Measurements from ENCODE around the gene DOCK9. TPM values are rescaled to one million over a fixed set of nuclear protein-coding genes. Genes with fewer than 3 reads are reported as not detected.

DOCK9 gene
- total RNA-seq, 1 donor from 2014 or later, result 88.4 TPM

DNA sequence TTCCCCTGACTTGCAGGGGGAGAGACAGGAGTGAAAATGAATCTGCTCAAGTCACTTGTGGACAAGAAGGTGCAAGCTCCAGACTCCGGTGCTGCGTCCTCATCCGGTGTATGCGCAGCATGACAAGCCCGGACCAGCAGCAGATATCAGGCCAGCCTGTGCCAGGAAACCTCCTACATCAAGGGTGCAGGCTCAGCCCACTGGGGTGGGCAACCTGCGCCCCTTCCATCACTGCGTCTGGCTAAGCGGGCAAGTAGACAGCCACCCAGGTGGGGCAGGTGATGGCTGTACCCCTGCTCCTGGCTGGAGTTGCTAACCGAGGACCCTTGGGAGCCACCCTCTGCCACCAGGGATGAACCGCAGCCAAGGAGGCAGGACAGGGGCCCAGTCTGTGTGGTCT, 192.5 kb downstream of the DOCK9 start:
- H3K4me3 ChIP-seq, result no peak overlapping the region
- no peaks in the 10 kb centered on the region for H3K4me1 ChIP-seq
- TF ChIP-seq POLR2A (IDR thresholded peaks at IDR 0.05), result no peak
- no peak for TF ChIP-seq POLR2AphosphoS5 (IDR thresholded peaks at IDR 0.05; ENCODE audit: insufficient read depth in 1 of 2, low read depth in 1 of 2)
- no peak overlapping the region for H3K27ac ChIP-seq
- H3K36me3 ChIP-seq, result no peaks in the 10 kb centered on the region
- no peaks in the 10 kb centered on the region for H3K9me3 ChIP-seq
- no peaks in the 10 kb centered on the region for H3K27me3 ChIP-seq
- DNase-seq (ENCODE audit: extremely low spot score in 2 of 2), result no peak
- intact Hi-C loops (cut with DNase I), result no loop called here

DNA sequence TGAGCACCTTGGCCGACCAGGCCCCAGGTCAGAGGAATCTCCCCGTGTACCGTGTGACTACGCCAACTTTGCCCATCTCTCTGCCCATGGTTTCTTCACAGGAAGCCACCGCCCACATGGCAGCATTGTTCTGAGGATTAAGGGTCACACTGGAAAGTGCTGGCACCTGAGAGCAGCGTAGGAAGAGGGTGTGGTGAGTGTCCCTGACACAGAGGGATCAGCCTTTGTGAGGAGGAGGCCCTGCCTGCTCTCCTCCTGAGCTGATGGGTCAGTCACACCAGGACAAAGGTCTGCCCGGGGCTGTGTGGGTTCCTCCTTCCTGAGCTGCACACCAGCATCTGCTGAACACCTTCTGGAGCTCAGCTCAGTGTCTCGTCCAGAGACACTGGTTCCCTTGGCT, 193.2 kb downstream of the DOCK9 start:
- no peaks in the 10 kb centered on the region for H3K27me3 ChIP-seq
- no peak overlapping the region for H3K4me3 ChIP-seq
- intact Hi-C loops (cut with DNase I), result no loop called here
- DNase-seq (ENCODE audit: extremely low spot score in 2 of 2), result no peak
- TF ChIP-seq POLR2AphosphoS5 (IDR thresholded peaks at IDR 0.05; ENCODE audit: insufficient read depth in 1 of 2, low read depth in 1 of 2) (no peak), POLR2A (IDR thresholded peaks at IDR 0.05) (no peak)
- TF ChIP-seq, protein P1, sequence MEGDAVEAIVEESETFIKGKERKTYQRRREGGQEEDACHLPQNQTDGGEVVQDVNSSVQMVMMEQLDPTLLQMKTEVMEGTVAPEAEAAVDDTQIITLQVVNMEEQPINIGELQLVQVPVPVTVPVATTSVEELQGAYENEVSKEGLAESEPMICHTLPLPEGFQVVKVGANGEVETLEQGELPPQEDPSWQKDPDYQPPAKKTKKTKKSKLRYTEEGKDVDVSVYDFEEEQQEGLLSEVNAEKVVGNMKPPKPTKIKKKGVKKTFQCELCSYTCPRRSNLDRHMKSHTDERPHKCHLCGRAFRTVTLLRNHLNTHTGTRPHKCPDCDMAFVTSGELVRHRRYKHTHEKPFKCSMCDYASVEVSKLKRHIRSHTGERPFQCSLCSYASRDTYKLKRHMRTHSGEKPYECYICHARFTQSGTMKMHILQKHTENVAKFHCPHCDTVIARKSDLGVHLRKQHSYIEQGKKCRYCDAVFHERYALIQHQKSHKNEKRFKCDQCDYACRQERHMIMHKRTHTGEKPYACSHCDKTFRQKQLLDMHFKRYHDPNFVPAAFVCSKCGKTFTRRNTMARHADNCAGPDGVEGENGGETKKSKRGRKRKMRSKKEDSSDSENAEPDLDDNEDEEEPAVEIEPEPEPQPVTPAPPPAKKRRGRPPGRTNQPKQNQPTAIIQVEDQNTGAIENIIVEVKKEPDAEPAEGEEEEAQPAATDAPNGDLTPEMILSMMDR (IDR thresholded peaks at IDR 0.05), result no peak
- no peak overlapping the region for H3K27ac ChIP-seq
- no peaks in the 10 kb centered on the region for H3K36me3 ChIP-seq
- H3K9me3 ChIP-seq, result no peaks in the 10 kb centered on the region
- H3K4me1 ChIP-seq, result no peaks in the 10 kb centered on the region

DNA sequence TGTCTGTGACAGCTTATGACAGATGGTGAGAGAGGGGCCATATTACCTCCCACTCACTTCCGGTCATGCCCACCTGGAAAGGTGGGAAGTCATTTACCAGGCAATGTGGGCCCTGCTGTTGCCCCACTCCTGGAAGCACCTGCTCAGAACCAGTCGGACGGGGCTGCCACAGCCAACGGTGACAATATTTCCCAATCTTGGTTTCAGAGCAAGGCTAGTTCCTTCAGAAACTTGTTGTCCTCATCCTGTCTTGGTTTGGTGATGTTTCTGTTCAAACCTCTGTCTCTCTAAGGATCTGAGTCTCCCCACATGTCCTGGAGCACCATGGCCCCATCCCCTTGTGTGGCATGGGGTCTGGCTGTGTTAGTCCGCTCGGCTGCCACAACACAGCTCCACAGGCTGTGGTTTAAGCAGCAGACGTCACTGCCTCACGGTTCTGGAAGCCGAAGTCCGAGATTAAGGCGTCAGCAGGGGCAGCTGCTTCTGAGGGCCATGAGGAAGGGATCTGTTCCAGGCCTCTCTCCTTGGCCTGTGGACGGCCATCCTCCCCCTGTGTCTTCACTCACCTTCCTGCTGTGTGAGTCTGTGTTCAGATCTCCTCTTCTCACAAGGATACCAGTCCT, 193.9 kb downstream of the DOCK9 start:
- H3K27me3 ChIP-seq, result no peaks in the 10 kb centered on the region
- TF ChIP-seq, protein P1 (IDR thresholded peaks at IDR 0.05), result no peak
- no peak for TF ChIP-seq POLR2A (IDR thresholded peaks at IDR 0.05)
- no peak for TF ChIP-seq POLR2AphosphoS5 (IDR thresholded peaks at IDR 0.05; ENCODE audit: insufficient read depth in 1 of 2, low read depth in 1 of 2)
- no peaks in the 10 kb centered on the region for H3K9me3 ChIP-seq
- intact Hi-C loops (cut with DNase I), result no loop called here
- no peak overlapping the region for H3K27ac ChIP-seq
- H3K36me3 ChIP-seq, result no peaks in the 10 kb centered on the region
- DNase-seq (ENCODE audit: extremely low spot score in 2 of 2), result no peak
- no peak overlapping the region for H3K4me3 ChIP-seq
- no peaks in the 10 kb centered on the region for H3K4me1 ChIP-seq

DNA sequence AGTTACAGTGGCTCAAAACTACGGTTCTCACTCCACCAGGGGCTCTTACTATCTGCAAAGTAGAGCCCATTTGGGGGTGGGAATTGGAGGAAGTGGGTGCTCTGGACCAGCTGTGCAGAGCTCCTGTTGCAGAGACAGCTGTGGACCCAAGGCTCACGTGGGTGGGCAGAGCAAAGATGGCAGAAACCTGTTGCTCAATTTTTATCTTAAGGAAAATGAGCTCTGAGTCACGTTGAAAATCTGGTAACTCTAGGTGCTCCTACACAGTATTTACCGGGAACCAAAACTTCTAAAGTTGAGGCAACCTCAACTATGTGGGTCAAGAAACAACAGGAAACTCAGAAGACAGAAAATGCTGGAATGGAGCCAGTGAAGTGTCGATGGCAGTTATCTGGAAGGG, 195.2 kb downstream of the DOCK9 start:
- no peaks in the 10 kb centered on the region for H3K27me3 ChIP-seq
- DNase-seq (ENCODE audit: extremely low spot score in 2 of 2), result no peak
- TF ChIP-seq POLR2A (IDR thresholded peaks at IDR 0.05) (no peak), POLR2AphosphoS5 (IDR thresholded peaks at IDR 0.05; ENCODE audit: insufficient read depth in 1 of 2, low read depth in 1 of 2) (no peak)
- TF ChIP-seq, protein P1 (IDR thresholded peaks at IDR 0.05), result no peak
- no peak overlapping the region for H3K4me3 ChIP-seq
- H3K36me3 ChIP-seq, result no peaks in the 10 kb centered on the region
- intact Hi-C loops (cut with DNase I), result no loop called here
- H3K4me1 ChIP-seq, result no peaks in the 10 kb centered on the region
- no peaks in the 10 kb centered on the region for H3K9me3 ChIP-seq
- no peak overlapping the region for H3K27ac ChIP-seq

DNA sequence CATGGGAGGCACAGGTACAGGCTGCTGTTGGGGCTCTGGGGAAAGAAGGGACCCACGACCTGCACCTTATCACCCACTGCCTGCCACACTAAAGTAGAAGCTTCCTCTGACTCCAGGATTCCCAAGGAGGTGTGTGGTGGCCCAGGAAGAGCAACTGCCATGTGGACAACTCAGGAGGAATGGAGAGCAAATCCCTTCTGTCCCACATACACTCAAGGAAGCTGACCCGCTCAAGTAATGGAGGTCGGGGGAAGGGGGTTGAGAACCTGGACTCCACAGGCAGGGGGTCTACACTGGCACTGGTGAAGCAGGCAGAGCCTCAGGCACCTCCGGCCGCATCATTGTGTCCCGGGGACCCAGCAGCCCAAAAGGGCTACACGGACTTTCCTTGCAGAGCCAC, 196.0 kb downstream of the DOCK9 start:
- Histone ChIP-seq H3K36me3 (no peaks in the 10 kb centered on the region), H3K27me3 (no peaks in the 10 kb centered on the region), H3K9me3 (no peaks in the 10 kb centered on the region), H3K4me1 (no peaks in the 10 kb centered on the region), H3K27ac (no peak overlapping the region), H3K4me3 (no peak overlapping the region)
- DNase-seq (ENCODE audit: extremely low spot score in 2 of 2), result no peak
- intact Hi-C loops (cut with DNase I), result no loop called here
- TF ChIP-seq POLR2AphosphoS5 (IDR thresholded peaks at IDR 0.05; ENCODE audit: insufficient read depth in 1 of 2, low read depth in 1 of 2), result no peak
- TF ChIP-seq, protein P1 (IDR thresholded peaks at IDR 0.05), result no peak
- no peak for TF ChIP-seq POLR2A (IDR thresholded peaks at IDR 0.05)
